Bladder microvascular endothelial cell (primary cell): ENCODE data around the gene ZDHHC3. TPM values are rescaled to one million over a fixed set of nuclear protein-coding genes. Genes with fewer than 3 reads are reported as not detected.

ENCODE experiments used
- total RNA-seq: library from RNA; depleted of rRNA; stranded (reverse); fragments of >200 nt; gene quantifications from 2 replicates; pipeline ENCODE4 v1.2.3, GENCODE V29; 2014

ZDHHC3 gene
- total RNA-seq: 41.4 and 89.8 TPM in 2 replicates

GRCh38 chr3:44976002-44976815, at the start of gene ZDHHC3, which contains the start of gene EXOSC7:
ZDHHC3 (minus strand) TSS chr3:44976174; CDS start chr3:44959436, 16,738 bp downstream.
EXOSC7 (plus strand) TSS chr3:44976244; CDS start chr3:44976278, 34 bp downstream.

Other genes with a start within 250 kb of the ZDHHC3 start
- gene ZNF501, start 246.5 kb downstream of the ZDHHC3 start, total RNA-seq: 4.4 and 5.3 TPM in 2 replicates
- 10.8 and 18.6 TPM in 2 replicates for gene KIAA1143, start 214.6 kb downstream of the ZDHHC3 start, total RNA-seq
- gene KIF15, start 214.4 kb downstream of the ZDHHC3 start, total RNA-seq: 7.9 and 11.8 TPM in 2 replicates
- gene TMEM42, start 114.3 kb downstream of the ZDHHC3 start, total RNA-seq: 9.4 and 10.4 TPM in 2 replicates
- 0.06 TPM in 1 of 2 replicates, not detected in the other for gene TGM4, start 101.6 kb downstream of the ZDHHC3 start, total RNA-seq
- 26.6 and 62.6 TPM in 2 replicates for gene EXOSC7, start 70 bp upstream of the ZDHHC3 start, total RNA-seq
- gene CLEC3B, start 50.1 kb upstream of the ZDHHC3 start, total RNA-seq: 0.49 and 0.57 TPM in 2 replicates
- 0.16 and 0.38 TPM in 2 replicates for gene CDCP1, start 170.2 kb upstream of the ZDHHC3 start, total RNA-seq